Activated CD8-positive, alpha-beta memory T cell treated with anti-CD3 and anti-CD28 coated beads, Interleukin-2, amount 50 U/mL, for 24 hours (primary cell): Measurements from ENCODE around the gene PSD.
A peak's percentile ranks its signal among the peaks of the same experiment; 100 is the strongest.

Source experiments
- DNase-seq: peaks from one replicate; pipeline ENCODE4 v3.0.0-alpha.2; 2020; ENCODE audit errors: extremely low read depth

The PSD gene

GRCh38 chr10:102404361-102405107 lies 14.1 kb downstream of the PSD start:
- DNase-seq, result no peak

DNA sequence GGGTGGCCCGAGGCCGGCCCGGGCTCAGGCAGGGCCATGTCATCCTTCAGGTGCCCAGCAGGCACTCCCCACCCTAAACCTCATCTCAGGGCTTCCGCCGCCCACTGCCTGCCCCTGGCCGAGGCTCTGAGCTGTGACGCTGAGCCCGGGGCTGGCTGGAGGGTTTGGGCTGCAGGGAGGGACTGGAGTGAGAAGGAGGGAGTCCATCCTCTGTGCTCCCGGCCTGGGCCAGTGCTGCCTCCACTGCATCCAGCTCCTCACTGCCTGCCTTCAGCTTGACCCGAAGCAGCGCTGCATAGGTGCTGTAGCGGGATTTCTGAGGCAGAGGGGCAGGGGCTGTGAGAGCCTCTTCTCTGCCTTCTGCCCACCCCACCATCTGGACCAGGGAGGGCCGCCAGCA lies 15.5 kb downstream of the PSD start:
- no peak for DNase-seq

GRCh38 chr10:102402512-102402896 lies 16.1 kb downstream of the PSD start:
- DNase-seq, result no peak

- DNase-seq, result no peak
These were observed 16.7 kb downstream of the PSD start for GRCh38 chr10:102401735-102402511.

DNA sequence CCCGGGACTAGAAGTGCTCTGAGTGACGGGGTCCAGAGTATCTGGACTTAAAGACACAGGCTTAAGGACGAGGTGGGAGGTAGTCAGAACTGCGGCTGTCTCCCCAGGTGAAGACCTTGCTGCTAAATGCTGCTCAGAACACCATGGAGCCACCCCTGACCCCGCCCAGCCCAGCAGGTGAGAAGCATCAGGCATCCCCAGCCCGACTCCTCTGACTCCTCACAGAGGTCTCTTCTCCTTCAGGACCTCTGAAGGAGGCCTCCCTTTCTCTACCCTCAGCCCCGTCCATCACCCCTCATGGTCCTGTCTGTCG lies 17.3 kb downstream of the PSD start:
- no peak for DNase-seq

- no peak for DNase-seq
These were observed 17.8 kb downstream of the PSD start for GRCh38 chr10:102400598-102401341.

DNA sequence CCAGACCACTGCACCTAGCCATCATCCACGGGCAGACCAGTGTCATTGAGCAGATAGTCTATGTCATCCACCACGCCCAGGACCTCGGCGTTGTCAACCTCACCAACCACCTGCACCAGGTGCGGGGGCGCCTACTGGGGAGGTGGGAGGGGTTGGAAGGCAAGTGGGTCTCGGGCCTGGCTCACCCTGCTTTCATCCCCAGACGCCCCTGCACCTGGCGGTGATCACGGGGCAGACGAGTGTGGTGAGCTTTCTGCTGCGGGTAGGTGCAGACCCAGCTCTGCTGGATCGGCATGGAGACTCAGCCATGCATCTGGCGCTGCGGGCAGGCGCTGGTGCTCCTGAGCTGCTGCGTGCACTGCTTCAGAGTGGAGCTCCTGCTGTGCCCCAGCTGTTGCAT lies 18.5 kb downstream of the PSD start:
- no peak for DNase-seq

DNA sequence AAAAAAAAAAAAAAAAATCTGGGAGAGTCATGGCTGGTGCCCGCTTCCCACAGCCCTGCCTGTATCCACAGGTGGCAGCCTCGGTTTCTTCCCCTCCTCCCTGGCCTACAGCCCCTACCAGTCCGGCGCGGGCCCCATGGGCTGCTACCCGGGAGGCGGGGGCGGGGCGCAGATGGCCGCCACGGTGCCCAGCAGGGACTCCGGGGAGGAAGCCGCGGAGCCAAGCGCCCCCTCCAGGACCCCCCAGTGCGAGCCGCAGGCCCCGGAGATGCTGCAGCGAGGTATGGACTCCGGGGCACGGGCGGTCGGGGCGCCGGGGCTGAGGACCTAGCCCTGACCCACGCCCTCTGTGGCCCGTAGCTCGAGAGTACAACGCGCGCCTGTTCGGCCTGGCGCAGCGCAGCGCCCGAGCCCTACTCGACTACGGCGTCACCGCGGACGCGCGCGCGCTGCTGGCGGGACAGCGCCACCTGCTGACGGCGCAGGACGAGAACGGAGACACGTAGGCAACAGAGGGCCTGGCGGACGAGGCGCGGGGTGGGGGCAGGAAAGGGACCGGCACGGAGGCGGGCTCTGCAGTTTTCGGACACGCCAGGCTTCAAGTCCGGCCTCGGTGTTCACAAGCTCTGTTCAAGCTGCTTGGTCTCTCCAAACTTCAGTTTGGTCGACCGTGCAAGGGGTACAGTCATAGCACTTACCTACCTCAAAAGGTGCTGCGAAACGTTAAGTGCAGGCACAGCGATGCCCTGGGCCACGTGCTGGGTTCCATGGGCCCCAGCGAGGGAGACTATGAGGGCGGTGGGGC lies 19.2 kb downstream of the PSD start:
- no peak for DNase-seq

- DNase-seq, result no peak
These were observed 20.2 kb downstream of the PSD start for GRCh38 chr10:102398172-102399020.

DNA sequence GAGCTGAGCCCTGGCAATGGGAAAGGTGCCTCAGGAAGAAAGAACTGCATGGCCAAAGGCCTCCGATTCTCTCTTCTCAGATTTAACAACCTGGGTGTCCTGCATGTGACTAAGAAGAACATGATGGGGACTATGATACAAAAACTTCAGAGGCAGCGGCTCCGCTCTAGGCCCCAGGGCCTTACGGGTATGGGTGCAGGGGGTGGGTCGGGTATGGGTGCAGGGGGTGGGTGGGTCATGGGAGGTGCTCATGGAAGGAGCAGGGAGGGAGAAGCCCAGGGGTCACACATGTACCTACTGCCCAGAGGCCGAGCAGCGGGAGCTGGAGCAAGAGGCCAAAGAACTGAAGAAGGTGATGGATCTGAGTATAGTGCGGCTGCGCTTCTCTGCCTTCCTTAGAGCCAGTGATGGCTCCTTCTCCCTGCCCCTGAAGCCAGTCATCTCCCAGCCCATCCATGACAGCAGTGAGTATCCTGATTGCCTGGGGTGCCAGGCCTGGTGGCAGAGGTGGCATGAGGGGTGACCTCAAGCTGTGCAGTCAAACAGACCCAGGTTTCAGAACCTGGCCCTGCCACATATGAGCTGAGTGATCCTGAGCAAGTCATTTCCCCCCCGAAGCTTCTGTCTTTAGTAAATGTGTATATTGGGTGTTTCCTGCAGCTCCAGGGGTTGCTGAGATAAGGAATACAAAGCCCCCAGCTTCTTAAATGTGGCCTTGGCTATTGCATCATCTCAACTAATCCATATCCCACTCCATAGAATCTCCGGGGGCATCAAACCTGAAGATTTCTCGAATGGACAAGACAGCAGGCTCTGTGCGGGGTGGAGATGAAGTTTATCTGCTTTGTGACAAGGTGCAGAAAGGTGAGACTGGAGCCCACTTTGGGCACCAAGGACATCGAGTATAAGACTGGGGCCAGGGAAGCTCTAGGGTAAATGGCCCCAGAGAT lies 21.1 kb downstream of the PSD start:
- DNase-seq, result no peak

DNA sequence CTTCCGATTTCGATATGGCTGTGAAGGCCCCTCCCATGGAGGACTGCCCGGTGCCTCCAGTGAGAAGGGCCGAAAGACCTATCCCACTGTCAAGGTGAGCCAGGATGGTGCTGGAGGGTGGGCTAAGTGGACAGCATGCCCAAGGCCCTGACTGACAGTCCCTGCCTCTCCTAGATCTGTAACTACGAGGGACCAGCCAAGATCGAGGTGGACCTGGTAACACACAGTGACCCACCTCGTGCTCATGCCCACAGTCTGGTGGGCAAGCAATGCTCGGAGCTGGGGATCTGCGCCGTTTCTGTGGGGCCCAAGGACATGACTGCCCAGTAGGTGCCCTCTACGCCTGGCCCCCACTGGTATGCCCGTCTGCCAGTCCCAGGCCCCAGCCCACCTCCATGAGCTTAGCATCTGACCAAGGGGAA lies 21.8 kb downstream of the PSD start:
- DNase-seq, result no peak

DNA sequence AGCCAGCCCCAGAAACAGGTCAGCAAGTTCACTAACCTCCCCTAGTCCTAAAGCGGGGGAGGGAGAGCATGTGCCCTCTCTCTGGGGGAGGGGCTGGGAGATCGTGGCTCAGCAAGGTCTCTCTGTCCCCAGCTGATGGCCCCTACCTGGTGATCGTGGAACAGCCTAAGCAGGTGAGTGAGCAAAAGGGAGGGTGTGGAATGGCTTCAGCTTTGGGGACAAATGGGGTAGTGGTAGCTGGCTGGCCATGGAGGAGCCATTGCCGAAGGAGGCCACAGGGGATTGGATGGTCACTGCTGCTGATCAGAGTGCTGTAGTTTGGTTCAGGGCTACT lies 22.3 kb downstream of the PSD start:
- DNase-seq, result no peak

DNA sequence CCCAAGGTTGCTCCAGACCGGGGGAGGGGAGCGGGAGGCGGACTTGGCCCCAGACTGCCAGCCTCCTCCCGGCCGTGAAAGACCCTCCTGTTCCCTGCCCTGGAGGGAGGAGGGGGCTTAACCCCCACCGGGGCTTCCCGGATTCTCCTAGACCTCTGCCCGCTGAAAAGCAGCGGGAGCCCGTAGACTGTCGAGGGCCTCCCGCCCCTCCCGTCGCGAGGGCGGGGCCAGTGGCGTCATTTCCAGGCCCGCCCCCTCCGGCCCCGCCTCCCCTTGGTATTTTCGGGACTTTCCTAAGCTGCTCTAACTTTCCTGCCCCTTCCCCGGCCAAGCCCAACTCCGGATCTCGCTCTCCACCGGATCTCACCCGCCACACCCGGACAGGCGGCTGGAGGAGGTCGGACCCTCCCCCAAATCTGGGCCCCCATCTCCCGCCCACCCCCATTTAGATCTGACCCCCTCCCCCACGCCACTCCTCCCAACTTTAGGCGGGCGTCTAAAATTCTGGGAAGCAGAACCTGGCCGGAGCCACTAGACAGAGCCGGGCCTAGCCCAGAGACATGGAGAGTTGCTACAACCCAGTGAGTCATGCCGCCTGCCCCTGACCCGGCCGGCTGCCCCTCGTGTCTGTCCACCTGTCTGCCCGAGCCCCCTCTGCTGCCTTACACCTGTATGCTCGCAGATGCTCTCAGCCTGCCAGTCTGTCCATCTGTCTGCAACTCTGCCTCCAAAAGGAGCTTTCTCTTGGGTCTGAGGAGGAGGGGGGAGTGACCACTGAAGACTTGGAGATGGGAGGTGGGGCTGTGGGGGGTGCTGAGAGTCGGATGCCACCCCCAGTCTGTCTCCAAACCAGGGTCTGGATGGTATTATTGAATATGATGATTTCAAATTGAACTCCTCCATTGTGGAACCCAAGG lies 22.9 kb downstream of the PSD start, which contains the start of gene NFKB2:
NFKB2 (plus strand) TSS at position 306 of the 917 bp plus-strand sequence; CDS start at position 561, 255 bp downstream.
- DNase-seq, result peak; percentile 76

- DNase-seq, result peak; percentile 31
These were observed 23.7 kb downstream of the PSD start for GRCh38 chr10:102394801-102395399.

- peak; percentile 99 for DNase-seq
These were observed 24.3 kb downstream of the PSD start for GRCh38 chr10:102394079-102394800.

- no peak for DNase-seq
These were observed 25.0 kb downstream of the PSD start for GRCh38 chr10:102393411-102394078.

- no peak for DNase-seq
These were observed 26.3 kb downstream of the PSD start for GRCh38 chr10:102392306-102392705.
